GM12874 (cell line): ENCODE results near the gene C1GALT1C1.

Experiments
- TF ChIP-seq, protein P1 (sequence below): IDR thresholded peaks from 2 replicates; pipeline ENCODE4 v1.5.1; 2011; ENCODE audit warnings: low read depth, mild to moderate bottlenecking, control low read depth, low read length, moderate library complexity; ENCODE audit not compliant: insufficient read depth

The C1GALT1C1 gene

DNA sequence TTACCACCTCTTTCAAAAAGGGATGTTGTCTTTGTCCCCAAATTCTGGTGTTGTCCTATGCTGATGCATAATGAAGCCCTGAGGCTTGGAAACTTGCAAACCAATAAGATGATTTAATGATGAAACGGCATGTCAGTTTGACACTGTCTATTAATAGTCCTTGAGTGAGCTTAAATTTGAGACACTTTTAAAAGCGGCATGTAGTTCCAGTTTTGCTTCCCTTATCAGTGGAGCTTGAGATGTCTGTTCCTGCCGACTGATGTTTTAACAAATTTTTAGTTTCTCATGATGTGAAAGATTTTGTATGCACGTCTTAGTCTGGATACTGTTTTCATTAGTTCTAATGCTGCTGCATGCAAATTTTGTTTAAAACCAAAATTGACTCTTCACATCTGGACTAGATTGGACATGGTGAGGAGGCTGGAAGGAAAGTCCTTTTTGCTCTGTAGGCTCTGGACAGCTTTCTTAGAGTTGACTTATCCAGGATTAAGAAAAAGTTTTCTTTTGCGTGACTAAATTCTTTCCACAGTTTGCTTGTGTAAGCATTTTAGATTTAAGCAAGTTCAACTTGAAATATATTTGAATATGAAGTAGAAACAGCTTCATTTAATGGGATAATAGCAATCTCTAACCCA lies 11.7 kb downstream of the C1GALT1C1 start:
- TF ChIP-seq, protein P1, sequence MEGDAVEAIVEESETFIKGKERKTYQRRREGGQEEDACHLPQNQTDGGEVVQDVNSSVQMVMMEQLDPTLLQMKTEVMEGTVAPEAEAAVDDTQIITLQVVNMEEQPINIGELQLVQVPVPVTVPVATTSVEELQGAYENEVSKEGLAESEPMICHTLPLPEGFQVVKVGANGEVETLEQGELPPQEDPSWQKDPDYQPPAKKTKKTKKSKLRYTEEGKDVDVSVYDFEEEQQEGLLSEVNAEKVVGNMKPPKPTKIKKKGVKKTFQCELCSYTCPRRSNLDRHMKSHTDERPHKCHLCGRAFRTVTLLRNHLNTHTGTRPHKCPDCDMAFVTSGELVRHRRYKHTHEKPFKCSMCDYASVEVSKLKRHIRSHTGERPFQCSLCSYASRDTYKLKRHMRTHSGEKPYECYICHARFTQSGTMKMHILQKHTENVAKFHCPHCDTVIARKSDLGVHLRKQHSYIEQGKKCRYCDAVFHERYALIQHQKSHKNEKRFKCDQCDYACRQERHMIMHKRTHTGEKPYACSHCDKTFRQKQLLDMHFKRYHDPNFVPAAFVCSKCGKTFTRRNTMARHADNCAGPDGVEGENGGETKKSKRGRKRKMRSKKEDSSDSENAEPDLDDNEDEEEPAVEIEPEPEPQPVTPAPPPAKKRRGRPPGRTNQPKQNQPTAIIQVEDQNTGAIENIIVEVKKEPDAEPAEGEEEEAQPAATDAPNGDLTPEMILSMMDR, result no peak

DNA sequence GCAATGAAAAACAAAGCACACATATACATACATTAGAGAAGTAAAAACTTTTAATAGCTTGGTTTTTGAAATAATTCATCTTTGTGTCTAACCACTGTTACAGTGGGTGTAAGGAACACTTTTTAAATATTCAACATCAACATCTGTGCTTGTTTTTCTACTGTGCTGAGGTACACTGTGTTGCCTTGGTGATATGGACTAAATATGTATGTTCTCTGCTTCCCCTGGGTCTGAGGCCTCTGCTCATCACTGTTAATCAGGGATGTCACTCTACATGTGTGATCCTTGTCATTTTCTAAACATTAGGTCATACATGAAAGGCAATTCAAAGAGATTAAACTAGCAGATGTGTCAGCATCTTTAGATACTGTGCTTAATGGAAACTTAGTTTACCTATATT lies 15.0 kb downstream of the C1GALT1C1 start:
- TF ChIP-seq, protein P1, result no peak

DNA sequence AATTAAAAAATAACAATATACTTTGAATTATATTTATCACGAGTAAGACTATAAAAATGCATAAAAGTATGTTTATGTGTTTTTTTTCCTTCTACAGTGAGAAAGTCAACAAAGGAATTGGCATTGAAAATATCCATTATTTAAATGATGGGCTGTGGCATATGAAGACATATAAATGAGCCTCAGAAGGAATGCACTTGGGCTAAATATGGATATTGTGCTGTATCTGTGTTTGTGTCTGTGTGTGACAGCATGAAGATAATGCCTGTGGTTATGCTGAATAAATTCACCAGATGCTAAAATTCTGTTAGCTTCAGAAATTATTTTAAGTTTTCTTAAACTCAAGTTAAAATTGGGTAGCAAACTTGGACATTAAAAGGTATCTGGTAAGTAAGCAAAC lies 17.8 kb downstream of the C1GALT1C1 start:
- TF ChIP-seq, protein P1, result no peak

DNA sequence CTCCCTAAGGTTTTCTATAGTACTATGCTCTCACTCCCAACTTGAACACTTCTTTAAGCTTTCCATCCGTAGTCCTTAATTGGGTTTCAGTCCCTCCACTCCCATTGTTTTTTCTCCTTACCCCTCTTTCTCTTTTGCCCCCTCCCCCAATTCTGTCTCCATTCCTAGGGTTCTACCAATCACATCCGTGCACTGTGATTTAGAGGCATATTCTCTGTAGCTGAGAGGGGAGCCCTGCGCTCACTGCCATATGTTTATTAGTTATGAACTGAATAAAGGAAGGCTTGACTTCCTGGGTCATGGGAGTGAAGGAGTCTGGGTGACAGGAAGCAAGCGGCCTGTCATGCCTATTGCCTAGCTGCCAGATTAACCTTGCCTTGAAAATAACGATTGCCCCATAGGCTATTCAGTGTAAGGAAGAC lies 25.5 kb downstream of the C1GALT1C1 start:
- TF ChIP-seq, protein P1, result no peak

DNA sequence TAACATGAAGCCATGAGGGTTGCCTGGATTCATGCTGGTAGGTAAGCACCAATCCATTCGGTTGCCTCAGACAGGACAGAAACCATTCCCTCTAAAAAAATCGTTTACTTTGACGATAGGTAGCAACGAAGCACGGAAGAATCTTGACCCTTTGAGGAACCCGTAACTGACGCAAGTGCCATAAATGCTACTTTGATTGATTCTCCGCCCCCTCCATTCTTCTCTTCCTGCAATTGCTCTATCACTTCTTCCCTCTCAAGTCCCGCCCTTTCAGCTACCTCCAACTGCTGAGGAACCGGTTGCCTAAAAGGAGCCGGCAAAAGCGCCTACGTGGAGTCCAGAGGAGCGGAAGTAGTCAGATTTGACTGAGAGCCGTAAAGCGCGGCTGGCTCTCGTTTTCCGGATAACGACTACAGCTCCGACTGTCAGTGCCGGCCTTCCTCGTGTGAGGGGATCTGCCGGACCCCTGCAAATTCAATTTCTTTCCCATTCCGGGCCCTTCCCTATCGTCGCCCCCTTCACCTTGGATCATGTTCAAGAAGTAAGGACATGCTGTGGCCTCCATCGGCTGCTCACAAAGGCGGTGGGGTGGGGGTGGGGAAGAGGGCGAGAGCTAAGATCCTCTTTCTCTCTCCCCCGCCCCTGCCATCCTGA lies 26.0 kb downstream of the C1GALT1C1 start, which contains the start of gene MCTS1:
MCTS1 (plus strand) TSS at position 395 of the 654 bp plus-strand sequence; CDS start at position 531, 136 bp downstream.
- TF ChIP-seq, protein P1, result no peak

DNA sequence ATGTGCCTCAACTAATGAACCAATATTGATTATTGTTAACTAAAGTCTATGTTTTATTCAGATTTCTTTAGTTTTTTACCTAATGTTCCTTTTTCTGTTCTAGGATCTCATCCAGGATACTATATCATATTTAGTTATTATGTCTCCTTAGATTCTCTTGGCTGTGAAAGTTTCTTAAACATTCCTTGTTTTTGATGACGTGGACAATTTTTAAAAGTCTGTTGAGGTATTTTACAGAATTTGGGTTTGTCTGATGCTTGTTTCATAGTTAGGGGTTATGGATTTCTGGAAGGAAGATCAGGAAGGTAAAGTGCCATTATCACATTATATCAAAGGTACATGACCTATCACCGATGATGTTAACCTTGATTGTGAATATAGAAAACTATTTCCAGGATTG lies 44.2 kb downstream of the C1GALT1C1 start:
- TF ChIP-seq, protein P1, result no peak
